GM12873 (cell line): ENCODE measurements around the gene IARS2.

ENCODE experiments used
- TF ChIP-seq, protein P1 (sequence below): IDR thresholded peaks from 2 replicates; pipeline ENCODE4 v1.5.1; 2012; ENCODE audit warnings: low read depth, mild to moderate bottlenecking, moderate library complexity, low read length, control low read depth; ENCODE audit not compliant: insufficient read depth; ENCODE audit errors: missing control alignments

Gene IARS2

GRCh38 chr1:220160027-220160426, 66.1 kb downstream of the IARS2 start:
- TF ChIP-seq, protein P1, sequence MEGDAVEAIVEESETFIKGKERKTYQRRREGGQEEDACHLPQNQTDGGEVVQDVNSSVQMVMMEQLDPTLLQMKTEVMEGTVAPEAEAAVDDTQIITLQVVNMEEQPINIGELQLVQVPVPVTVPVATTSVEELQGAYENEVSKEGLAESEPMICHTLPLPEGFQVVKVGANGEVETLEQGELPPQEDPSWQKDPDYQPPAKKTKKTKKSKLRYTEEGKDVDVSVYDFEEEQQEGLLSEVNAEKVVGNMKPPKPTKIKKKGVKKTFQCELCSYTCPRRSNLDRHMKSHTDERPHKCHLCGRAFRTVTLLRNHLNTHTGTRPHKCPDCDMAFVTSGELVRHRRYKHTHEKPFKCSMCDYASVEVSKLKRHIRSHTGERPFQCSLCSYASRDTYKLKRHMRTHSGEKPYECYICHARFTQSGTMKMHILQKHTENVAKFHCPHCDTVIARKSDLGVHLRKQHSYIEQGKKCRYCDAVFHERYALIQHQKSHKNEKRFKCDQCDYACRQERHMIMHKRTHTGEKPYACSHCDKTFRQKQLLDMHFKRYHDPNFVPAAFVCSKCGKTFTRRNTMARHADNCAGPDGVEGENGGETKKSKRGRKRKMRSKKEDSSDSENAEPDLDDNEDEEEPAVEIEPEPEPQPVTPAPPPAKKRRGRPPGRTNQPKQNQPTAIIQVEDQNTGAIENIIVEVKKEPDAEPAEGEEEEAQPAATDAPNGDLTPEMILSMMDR = no peak

DNA sequence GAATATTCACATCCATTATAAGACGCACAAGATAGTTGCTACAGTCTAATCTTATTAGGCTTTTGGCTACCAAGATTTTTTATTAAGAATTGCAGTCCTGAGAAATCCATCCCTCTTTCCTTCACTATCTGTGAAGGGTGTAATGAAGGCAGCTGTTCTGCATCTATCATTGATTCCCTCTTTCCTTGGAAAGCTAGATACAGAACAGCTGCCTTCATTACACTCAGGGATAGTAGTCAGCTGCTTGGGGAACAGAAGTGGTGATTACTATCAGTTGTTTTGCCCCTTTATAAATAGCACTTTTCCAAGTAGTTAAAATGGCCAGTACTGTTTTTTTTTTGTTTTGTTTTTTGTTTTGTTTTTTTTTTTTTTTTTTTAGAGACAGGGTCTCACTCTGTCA, 70.2 kb downstream of the IARS2 start:
- TF ChIP-seq, protein P1 = no peak

DNA sequence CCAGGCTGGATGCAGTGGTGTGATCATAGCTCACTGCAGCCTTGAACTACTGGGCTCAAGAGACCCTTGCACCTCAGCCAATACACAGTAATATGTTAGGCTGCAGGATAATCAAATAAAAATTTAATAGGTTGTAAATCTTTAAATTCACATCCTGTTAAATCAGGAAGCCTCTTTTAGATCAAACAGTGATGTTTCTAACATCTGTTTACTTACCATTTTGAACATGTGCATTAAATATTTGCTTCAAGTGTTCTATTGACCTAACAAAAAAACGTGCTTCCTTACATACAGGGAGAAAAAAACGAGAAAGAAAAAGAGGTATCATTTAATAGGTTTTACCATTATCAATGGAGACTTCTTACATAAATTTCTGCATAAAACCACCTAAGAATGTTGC, 70.6 kb downstream of the IARS2 start:
- TF ChIP-seq, protein P1 = no peak

GRCh38 chr1:220166853-220167252, 72.9 kb downstream of the IARS2 start:
- TF ChIP-seq, protein P1 = no peak

DNA sequence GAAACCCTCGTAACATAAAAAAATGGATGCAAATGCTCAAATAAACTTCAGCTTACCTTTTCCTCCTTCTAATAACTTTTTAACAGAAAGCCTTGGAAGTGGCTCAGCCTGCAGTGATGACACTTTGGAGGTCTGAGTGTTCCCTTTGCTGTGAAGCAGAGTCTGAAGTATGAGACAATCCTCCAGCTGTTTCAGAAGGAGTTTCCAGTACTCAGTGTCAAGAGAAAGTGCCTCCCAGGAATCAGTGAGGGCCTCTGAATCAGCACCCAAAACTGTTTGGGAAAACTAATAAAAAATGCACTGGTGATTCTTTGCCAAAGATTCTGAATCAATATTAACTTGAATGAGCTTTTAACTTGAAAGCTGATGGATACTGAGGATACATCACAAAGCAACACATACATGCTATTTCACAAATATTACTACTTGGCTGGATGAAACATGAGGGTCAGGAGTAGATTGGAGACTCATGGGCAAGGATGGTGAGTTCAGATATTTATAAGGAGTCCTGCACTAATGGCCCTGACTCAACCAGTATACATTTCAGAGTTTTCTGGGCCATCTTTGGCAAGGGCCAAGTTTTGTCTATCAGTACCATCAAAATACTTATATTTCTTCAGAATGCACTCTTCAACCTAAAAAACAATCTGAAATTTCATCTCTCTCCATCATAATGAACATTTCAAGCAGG, 77.0 kb downstream of the IARS2 start:
- TF ChIP-seq, protein P1 = no peak

- TF ChIP-seq, protein P1 = no peak
Observed at GRCh38 chr1:220176540-220176939, 82.6 kb downstream of the IARS2 start.

DNA sequence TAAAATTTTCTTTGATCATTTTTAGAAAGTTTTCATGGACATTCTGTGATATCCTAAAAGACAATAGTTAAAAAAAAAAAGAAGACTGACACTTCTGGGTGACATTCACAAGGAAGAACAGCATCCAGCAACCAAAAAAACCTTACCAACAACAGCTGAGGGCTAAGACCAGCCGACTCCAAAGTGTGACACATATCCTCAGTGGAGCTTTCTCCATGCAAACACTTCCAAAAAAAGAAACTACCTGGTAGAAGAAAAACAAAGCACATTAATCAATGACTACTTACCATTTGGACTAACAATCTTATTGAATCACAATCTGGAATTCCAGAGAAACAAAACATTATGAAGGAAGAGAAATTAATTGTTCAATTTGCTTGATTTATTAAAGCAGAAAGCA, 88.2 kb downstream of the IARS2 start:
- TF ChIP-seq, protein P1 = no peak
